Endodermal cell (in vitro differentiated cells): ENCODE results near the gene PRKX. TPM values are rescaled to one million over a fixed set of nuclear protein-coding genes. Genes with fewer than 3 reads are reported as not detected.

ENCODE experiments used
- DNase-seq: peaks from one replicate; pipeline ENCODE4 v3.0.0-alpha.2; 2017
- H3K27ac ChIP-seq: 2 replicates; pipeline ENCODE4 v1.5.1; 2013; ENCODE audit warnings: mild to moderate bottlenecking, low read depth, low read length, moderate library complexity
- H3K27me3 ChIP-seq: 2 replicates; pipeline ENCODE4 v1.6.1; 2013; ENCODE audit warnings: mild to moderate bottlenecking, low read length, moderate library complexity; ENCODE audit not compliant: insufficient read depth, control insufficient read depth, poor library complexity, severe bottlenecking
- H3K36me3 ChIP-seq: 2 replicates; pipeline ENCODE4 v1.7.0; 2013; ENCODE audit warnings: mild to moderate bottlenecking, low read length, moderate library complexity; ENCODE audit not compliant: control insufficient read depth, insufficient read depth
- H3K4me1 ChIP-seq: one replicate; pipeline ENCODE4 v1.7.0; 2013; ENCODE audit warnings: low read length; ENCODE audit not compliant: control insufficient read depth, insufficient read depth
- H3K4me3 ChIP-seq: 2 replicates; pipeline ENCODE4 v1.5.1; 2013; ENCODE audit warnings: mild to moderate bottlenecking, low read length, moderate library complexity
- H3K9ac ChIP-seq: 2 replicates; pipeline ENCODE4 v1.6.1; 2013; ENCODE audit warnings: mild to moderate bottlenecking, low read length, moderate library complexity; ENCODE audit not compliant: poor library complexity, severe bottlenecking; ENCODE audit errors: extremely low read depth
- H3K9me3 ChIP-seq: 2 replicates; pipeline ENCODE4 v1.6.1; 2013; ENCODE audit warnings: mild to moderate bottlenecking, low read length, moderate library complexity; ENCODE audit not compliant: control insufficient read depth
- H3K27ac Mint-ChIP-seq: 2 replicates; pipeline ENCODE4 v1.8.0; 2020; ENCODE audit warnings: mixed read lengths
- H3K27me3 Mint-ChIP-seq: 2 replicates; pipeline ENCODE4 v1.8.0; 2021; ENCODE audit warnings: mild to moderate bottlenecking, mixed read lengths; ENCODE audit not compliant: insufficient read depth
- H3K36me3 Mint-ChIP-seq: 2 replicates; pipeline ENCODE4 v1.8.0; 2020; ENCODE audit warnings: low read depth, mixed read lengths
- H3K4me1 Mint-ChIP-seq: 2 replicates; pipeline ENCODE4 v1.8.0; 2020; ENCODE audit warnings: mixed read lengths
- H3K4me3 Mint-ChIP-seq: 2 replicates; pipeline ENCODE4 v1.8.0; 2020; ENCODE audit warnings: mild to moderate bottlenecking, moderate library complexity, mixed read lengths
- H3K9me3 Mint-ChIP-seq: 2 replicates; pipeline ENCODE4 v1.8.0; 2020; ENCODE audit warnings: mild to moderate bottlenecking, mixed read lengths
- CTCF ChIP-seq: fragments of 200-600 bp; sonication (generic); conservative IDR thresholded peaks from 2 replicates; pipeline ENCODE4 v1.5.0; 2021; ENCODE audit warnings: antibody characterized with exemption, mild to moderate bottlenecking
- WGBS, 2 experiments: methylation state at CpG; one replicate each; pipeline versions ENCODE4 v1.1.5 to v1.1.7; 2013; ENCODE audit warnings: missing lambda C conversion rate in 2 of 2, mixed read lengths in 1 of 2; ENCODE audit not compliant: insufficient coverage in 1 of 2, insufficient read length in 1 of 2; 5-methylcytosine and 5-hydroxymethylcytosine counted together
- total RNA-seq, 2 donors: library from RNA; stranded (reverse); fragmentation: NEBNext Ultra II Directional in 1 of 2; extraction: Animal tissue kit (Norgen Biotek cat#: 25700) in 1 of 2; gene quantifications; 2 replicates in 1 of 2; 3 replicates in 1 of 2; pipeline ENCODE4 v1.2.1, GENCODE V29; 2021

PRKX gene
- total RNA-seq, 2 donors from 2014 or later: 24.7 to 73.7 TPM

GRCh38 chrX:3680459-3680858, 33.0 kb downstream of the PRKX start:
- Histone ChIP-seq H3K4me1 (no peaks in the 10 kb centered on the region), H3K36me3 (no peaks in the 10 kb centered on the region), H3K4me3 (no peak overlapping the region), H3K27ac (no peak overlapping the region), H3K9me3 (no peaks in the 10 kb centered on the region), H3K9ac (no peak overlapping the region), H3K27me3 (no peaks in the 10 kb centered on the region)
- no peaks in the 10 kb centered on the region for H3K9me3 Mint-ChIP-seq
- no peak for DNase-seq
- no peak for TF ChIP-seq CTCF
- WGBS, 2 experiments: 95 to 96% methylated on average over 3 to 6 of the region's 7 CpGs
- no peak overlapping the region for H3K27ac Mint-ChIP-seq
- H3K27me3 Mint-ChIP-seq: no peaks in the 10 kb centered on the region
- peaks cover 12% of the 10 kb centered on the region for H3K4me1 Mint-ChIP-seq
- H3K36me3 Mint-ChIP-seq: peaks cover 16% of the 10 kb centered on the region
- H3K4me3 Mint-ChIP-seq: no peak overlapping the region

GRCh38 chrX:3679669-3680068, 33.8 kb downstream of the PRKX start:
- Histone ChIP-seq H3K4me3 (no peak overlapping the region), H3K27me3 (no peaks in the 10 kb centered on the region), H3K27ac (no peak overlapping the region), H3K36me3 (no peaks in the 10 kb centered on the region), H3K9ac (no peak overlapping the region), H3K4me1 (no peaks in the 10 kb centered on the region), H3K9me3 (no peaks in the 10 kb centered on the region)
- Mint-ChIP-seq H3K36me3 (peaks cover 18% of the 10 kb centered on the region), H3K27me3 (no peaks in the 10 kb centered on the region), H3K4me3 (no peak overlapping the region), H3K9me3 (no peaks in the 10 kb centered on the region), H3K27ac (no peak overlapping the region), H3K4me1 (peaks cover 12% of the 10 kb centered on the region)
- no peak for TF ChIP-seq CTCF
- DNase-seq: no peak
- 91 to 100% methylated on average over 3 of the region's 4 CpGs for WGBS, 2 experiments

GRCh38 chrX:3678328-3678727, 35.1 kb downstream of the PRKX start:
- no peak overlapping the region for H3K27ac ChIP-seq
- no peak overlapping the region for H3K4me3 ChIP-seq
- 60 to 92% methylated on average over 1 to 6 of the region's 6 CpGs for WGBS, 2 experiments
- DNase-seq: no peak
- no peaks in the 10 kb centered on the region for H3K4me1 ChIP-seq
- peaks cover 12% of the 10 kb centered on the region for H3K4me1 Mint-ChIP-seq
- no peaks in the 10 kb centered on the region for H3K27me3 Mint-ChIP-seq
- peak overlapping the region; percentile 59 for H3K27ac Mint-ChIP-seq
- no peak overlapping the region for H3K4me3 Mint-ChIP-seq
- no peaks in the 10 kb centered on the region for H3K27me3 ChIP-seq
- no peaks in the 10 kb centered on the region for H3K9me3 ChIP-seq
- no peak for TF ChIP-seq CTCF
- no peak overlapping the region for H3K9ac ChIP-seq
- H3K36me3 ChIP-seq: no peaks in the 10 kb centered on the region
- H3K36me3 Mint-ChIP-seq: peaks cover 27% of the 10 kb centered on the region
- H3K9me3 Mint-ChIP-seq: no peaks in the 10 kb centered on the region
